Testis (tissue), 3 donors: ENCODE results near the gene KCNT2. TPM values are rescaled to one million over a fixed set of nuclear protein-coding genes. Genes with fewer than 3 reads are reported as not detected.

Source experiments
- DNase-seq: peaks from one replicate; pipeline ENCODE4 v3.0.0-alpha.2; 2019
- H3K27ac ChIP-seq, 2 donors: fragments of 200-600 bp; sonication (generic); one replicate each; pipeline ENCODE4 v1.5.1; 2019
- H3K27me3 ChIP-seq: fragments of 200-600 bp; sonication (generic); one replicate; pipeline ENCODE4 v1.5.1; 2019
- H3K36me3 ChIP-seq: fragments of 200-600 bp; sonication (generic); one replicate; pipeline ENCODE4 v1.5.1; 2017; ENCODE audit warnings: low read depth; ENCODE audit errors: missing control alignments
- H3K4me1 ChIP-seq: fragments of 200-600 bp; sonication (generic); one replicate; pipeline ENCODE4 v1.5.1; 2019
- H3K4me3 ChIP-seq, 2 donors: fragments of 200-600 bp; sonication (generic); one replicate each; pipeline ENCODE4 v1.5.1; 2017 to 2019
- H3K9me3 ChIP-seq: fragments of 200-600 bp; sonication (generic); one replicate; pipeline ENCODE4 v1.5.1; 2017
- CTCF ChIP-seq, 3 experiments: fragments of 450-650 bp in 2 of 3; fragments of 200-600 bp in 1 of 3; sonication (generic) in 1 of 3; IDR thresholded peaks; one replicate each; pipeline ENCODE4 v1.5.1; 2016 to 2019; ENCODE audit warnings: antibody characterized with exemption in 3 of 3, mild to moderate bottlenecking in 2 of 3, moderate library complexity in 1 of 3
- POLR2A ChIP-seq: fragments of 450-650 bp; IDR thresholded peaks from one replicate; pipeline ENCODE4 v1.6.1; 2017; ENCODE audit warnings: antibody characterized with exemption, mild to moderate bottlenecking, moderate library complexity
- WGBS, 2 donors: methylation state at CpG; one replicate each; pipeline ENCODE4 v1.1.5; 2018; 5-methylcytosine and 5-hydroxymethylcytosine counted together
- intact Hi-C: fragments of 100-400 bp; cut with DNase I; formaldehyde crosslinking; loops from one replicate; pipeline ENCODE4 v1.15.1; 2023; ENCODE audit warnings: low total_unique reads
- polyA plus RNA-seq: library from polyadenylated mRNA; stranded (reverse); fragments of 350-450 nt; fragmentation: Illumina TruSeq; extraction: RNeasy Lipid Tissue Mini Kit (QIAGEN cat#74804); gene quantifications from one replicate; pipeline ENCODE4 v1.2.3, GENCODE V29; 2014; ENCODE audit warnings: low read depth, low replicate concordance; ENCODE audit not compliant: insufficient read depth
- total RNA-seq, 2 donors: library from RNA; depleted of rRNA; stranded (reverse); fragments of >200 nt; gene quantifications; one replicate each; pipeline ENCODE4 v1.2.3, GENCODE V29; 2016

Gene KCNT2
- total and polyA plus RNA-seq, 3 donors from 2014 or later = 2.7 to 3.9 (median 3.2) TPM

- Histone ChIP-seq H3K36me3 (no peaks in the 10 kb centered on the region), H3K27me3 (no peaks in the 10 kb centered on the region), H3K4me1 (no peaks in the 10 kb centered on the region), H3K9me3 (no peaks in the 10 kb centered on the region), H3K27ac (no peak overlapping the region), H3K4me3 (no peak overlapping the region)
- 87 to 95% methylated on average over 4 of the region's 4 CpGs for WGBS, 2 donors
- TF ChIP-seq CTCF (IDR thresholded peaks at IDR 0.05) = no peak
- intact Hi-C loops = no loop called here
- DNase-seq = no peak
Measured at GRCh38 chr1:196497817-196498216, 110.4 kb downstream of the KCNT2 start.

- no peaks in the 10 kb centered on the region for H3K4me1 ChIP-seq
- peak overlapping the region in 1 of 2 donors; percentile 13 for H3K4me3 ChIP-seq
- H3K9me3 ChIP-seq = no peaks in the 10 kb centered on the region
- WGBS, 2 donors = 75 to 76% methylated on average over 5 of the region's 5 CpGs
- H3K27ac ChIP-seq = no peak overlapping the region
- no peak for DNase-seq
- TF ChIP-seq POLR2A (no peak), CTCF (IDR thresholded peaks at IDR 0.05) (no peak)
- no peaks in the 10 kb centered on the region for H3K27me3 ChIP-seq
- no peaks in the 10 kb centered on the region for H3K36me3 ChIP-seq
- intact Hi-C loops = no loop called here
Measured at GRCh38 chr1:196494766-196495165, 113.5 kb downstream of the KCNT2 start.

GRCh38 chr1:196493881-196494280, 114.4 kb downstream of the KCNT2 start:
- no peak for TF ChIP-seq POLR2A
- TF ChIP-seq CTCF (IDR thresholded peaks at IDR 0.05) = no peak
- Histone ChIP-seq H3K27ac (no peak overlapping the region), H3K36me3 (no peaks in the 10 kb centered on the region), H3K9me3 (no peaks in the 10 kb centered on the region), H3K27me3 (no peaks in the 10 kb centered on the region), H3K4me3 (peak overlapping the region; percentile 13 to 29), H3K4me1 (no peaks in the 10 kb centered on the region)
- DNase-seq = no peak
- 75 to 77% methylated on average over 4 of the region's 4 CpGs for WGBS, 2 donors
- intact Hi-C loops = no loop called here

- Histone ChIP-seq H3K9me3 (no peaks in the 10 kb centered on the region), H3K36me3 (no peaks in the 10 kb centered on the region), H3K27ac (no peak overlapping the region), H3K4me1 (no peaks in the 10 kb centered on the region), H3K27me3 (no peaks in the 10 kb centered on the region), H3K4me3 (no peak overlapping the region)
- DNase-seq = no peak
- TF ChIP-seq CTCF (IDR thresholded peaks at IDR 0.05) = no peak
- intact Hi-C loops = no loop called here
Measured at GRCh38 chr1:196488579-196488978, 119.7 kb downstream of the KCNT2 start.

- no peak for DNase-seq
- intact Hi-C loops = no loop called here
- H3K27ac ChIP-seq = no peak overlapping the region
- no peak for TF ChIP-seq POLR2A
- H3K9me3 ChIP-seq = no peaks in the 10 kb centered on the region
- no peaks in the 10 kb centered on the region for H3K4me1 ChIP-seq
- no peaks in the 10 kb centered on the region for H3K27me3 ChIP-seq
- H3K36me3 ChIP-seq = no peaks in the 10 kb centered on the region
- no peak overlapping the region for H3K4me3 ChIP-seq
Measured at GRCh38 chr1:196486346-196486745, 121.9 kb downstream of the KCNT2 start.
